ENCODE measurements around the gene KMT2D. TPM values are rescaled to one million over a fixed set of nuclear protein-coding genes. Genes with fewer than 3 reads are reported as not detected.

KMT2D gene
- total and polyA plus RNA-seq, 10 of the 15 experiments (the other 5 are each of a cell fraction or from before 2014, with no cell fraction given) = 0.51 to 71.5 (median 10.4) TPM

- no peak for TF ChIP-seq ZBTB11 (CRISPR knock-in tag; IDR thresholded peaks at IDR 0.05)
- TF ChIP-seq NR2C1 (IDR thresholded peaks at IDR 0.05) = no peak
- no peak for TF ChIP-seq MEF2B (IDR thresholded peaks at IDR 0.05; ENCODE audit: partially characterized antibody, poor library complexity, severe bottlenecking)
- no peak for TF ChIP-seq RUNX3 (IDR thresholded peaks at IDR 0.05; ENCODE audit: low read length)
- no peak for TF ChIP-seq BMI1 (IDR thresholded peaks at IDR 0.05; ENCODE audit: borderline replicate concordance)
- TF ChIP-seq CBX3 (IDR thresholded peaks at IDR 0.05; ENCODE audit: borderline replicate concordance, low read depth) = no peak
- no peak for TF ChIP-seq NR2C2 (IDR thresholded peaks at IDR 0.05; ENCODE audit: borderline replicate concordance, control insufficient read depth, insufficient read length, low read depth)
Observed at GRCh38 chr12:49051777-49052438, 8.7 kb downstream of the KMT2D start (continued).

- WGBS (ENCODE audit: insufficient coverage, insufficient replicate concordance, low lambda C conversion rate, missing lambda C conversion rate) = 98% methylated on average over 18 of the region's 18 CpGs
- no peak overlapping the region for H3K4me2 ChIP-seq (ENCODE audit: control insufficient read depth, insufficient read depth)
- no TSS peak for BruUV-seq (replicated peaks)
- peaks cover 22% of the 10 kb centered on the region for H3K79me2 ChIP-seq (ENCODE audit: control insufficient read depth, insufficient read depth, low read length)
- H3K27me3 ChIP-seq (replicated peaks in 1 of 2; ENCODE audit: control insufficient read depth in 2 of 2, insufficient read depth in 2 of 2, low read length in 1 of 2) = no peaks in the 10 kb centered on the region
- peaks cover 21% of the 10 kb centered on the region for H4K20me1 ChIP-seq (ENCODE audit: control insufficient read depth, insufficient read depth)
- SMC1A ChIA-PET (ENCODE audit: uncharacterized antibody, unreplicated experiment) = no interaction called here
- DNase-seq (ENCODE audit: low read depth, low spot score) (no peak), ATAC-seq (no peak), FAIRE-seq (no peak)
- TF ChIP-seq USF2 (IDR thresholded peaks at IDR 0.05; ENCODE audit: borderline replicate concordance, low read depth, low read length) (no peak), POLR2AphosphoS2 (IDR thresholded peaks at IDR 0.05; ENCODE audit: low read depth, low read length) (0 out of 2 replicates have a peak, but pooled peaks have one; percentile 61), CREB1 (IDR thresholded peaks at IDR 0.05; ENCODE audit: low read depth) (no peak)
- 0 out of 2 replicates have a peak, but pooled peaks cover 1% of the 10 kb centered on the region for H3K4me1 ChIP-seq (ENCODE audit: control insufficient read depth, insufficient read depth, low read length)
- H3K9me3 ChIP-seq (replicated peaks; ENCODE audit: control insufficient read depth, insufficient read depth, low read length) = no peaks in the 10 kb centered on the region
- no peak overlapping the region for H3K4me3 ChIP-seq
- no peak overlapping the region for H3K9ac ChIP-seq (ENCODE audit: control insufficient read depth, insufficient read depth, low read length)
- CTCF ChIA-PET = no interaction called here
- no peak overlapping the region for H2AFZ ChIP-seq (ENCODE audit: control insufficient read depth, low read depth, low read length)
- in situ Hi-C loops (cut with MboI) = no loop called here
- POLR2A ChIA-PET = interaction anchor here (1.0 kb wide), 1 partner anchor 12 kb away, joined by 3 read pairs; no protein-coding TSS in a partner anchor
- RAD21 ChIA-PET (ENCODE audit: unreplicated experiment) = no interaction called here
- peaks cover 44 to 67% of the 10 kb centered on the region in 2 experiments for H3K36me3 ChIP-seq (ENCODE audit: control insufficient read depth in 2 of 2, insufficient read depth in 2 of 2, low read length in 1 of 2)
- intact Hi-C loops (cut with micrococcal nuclease; ENCODE audit: unreplicated experiment) = no loop called here
- H3K27ac ChIP-seq (ENCODE audit: control insufficient read depth, insufficient read depth) = no peak overlapping the region
Observed at GRCh38 chr12:49051373-49051764, 9.2 kb downstream of the KMT2D start.

All from GM12878 (cell line).